ENCODE measurements around the gene TMC8. TPM values are rescaled to one million over a fixed set of nuclear protein-coding genes. Genes with fewer than 3 reads are reported as not detected.

Gene TMC8
- total RNA-seq, 1 experiment from 2014 or later = 4.6 TPM

DNA sequence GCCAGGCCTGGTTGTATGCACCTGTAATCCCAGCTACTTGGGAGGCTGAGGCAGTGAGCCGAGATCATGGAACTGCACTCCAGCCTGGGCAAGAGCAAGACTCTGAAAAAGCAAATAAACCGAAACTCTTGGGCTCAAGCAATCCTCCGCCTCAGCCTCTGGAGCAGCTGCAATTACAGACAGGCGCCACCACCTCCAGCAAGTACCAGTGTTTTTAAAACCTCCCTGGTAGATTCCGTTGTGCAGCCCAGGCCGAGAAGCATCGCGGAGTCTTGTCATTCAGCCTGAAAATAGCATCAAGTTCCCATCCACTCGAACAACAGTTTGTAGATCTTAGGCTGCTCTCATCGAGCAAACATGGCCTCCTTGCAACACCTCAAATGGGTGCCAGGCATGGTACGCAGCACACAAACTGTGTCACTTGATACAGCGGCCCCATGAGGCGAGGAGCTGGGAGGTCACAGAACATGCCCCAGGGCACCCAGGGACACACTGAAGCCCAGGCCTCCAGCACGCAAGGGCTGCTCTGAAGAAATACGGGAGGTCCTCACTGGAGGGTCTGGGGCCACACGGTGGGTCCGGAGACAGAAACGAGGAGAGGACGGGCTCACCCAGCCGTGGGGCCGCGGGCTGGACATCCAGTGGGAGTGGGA lies 20.1 kb upstream of the TMC8 start:
- ChIA-PET CTCF (interaction anchor here (0.6 kb wide), 1 partner anchor 38 kb away, joined by 3 read pairs; no protein-coding TSS in a partner anchor), POLR2A (ENCODE audit: unreplicated experiment) (no interaction called here)
- TF ChIP-seq EZH2 (IDR thresholded peaks at IDR 0.05; ENCODE audit: low read length, unreplicated experiment) (no peak), EZH2phosphoT487 (IDR thresholded peaks at IDR 0.05; ENCODE audit: borderline replicate concordance, low read length) (no peak)
- TF ChIP-seq, protein P1, sequence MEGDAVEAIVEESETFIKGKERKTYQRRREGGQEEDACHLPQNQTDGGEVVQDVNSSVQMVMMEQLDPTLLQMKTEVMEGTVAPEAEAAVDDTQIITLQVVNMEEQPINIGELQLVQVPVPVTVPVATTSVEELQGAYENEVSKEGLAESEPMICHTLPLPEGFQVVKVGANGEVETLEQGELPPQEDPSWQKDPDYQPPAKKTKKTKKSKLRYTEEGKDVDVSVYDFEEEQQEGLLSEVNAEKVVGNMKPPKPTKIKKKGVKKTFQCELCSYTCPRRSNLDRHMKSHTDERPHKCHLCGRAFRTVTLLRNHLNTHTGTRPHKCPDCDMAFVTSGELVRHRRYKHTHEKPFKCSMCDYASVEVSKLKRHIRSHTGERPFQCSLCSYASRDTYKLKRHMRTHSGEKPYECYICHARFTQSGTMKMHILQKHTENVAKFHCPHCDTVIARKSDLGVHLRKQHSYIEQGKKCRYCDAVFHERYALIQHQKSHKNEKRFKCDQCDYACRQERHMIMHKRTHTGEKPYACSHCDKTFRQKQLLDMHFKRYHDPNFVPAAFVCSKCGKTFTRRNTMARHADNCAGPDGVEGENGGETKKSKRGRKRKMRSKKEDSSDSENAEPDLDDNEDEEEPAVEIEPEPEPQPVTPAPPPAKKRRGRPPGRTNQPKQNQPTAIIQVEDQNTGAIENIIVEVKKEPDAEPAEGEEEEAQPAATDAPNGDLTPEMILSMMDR (conservative IDR thresholded peaks at IDR 0.05; ENCODE audit: low read depth, low read length) = no peak
- BruUV-seq (replicated peaks) = TSS peak; percentile 6
- intact Hi-C loops (cut with micrococcal nuclease) = no loop called here
- peaks cover 13% of the 10 kb centered on the region for H3K4me1 ChIP-seq (ENCODE audit: insufficient read depth, low read length)
- H2AFZ ChIP-seq (ENCODE audit: low read length) = no peak overlapping the region
- no peaks in the 10 kb centered on the region for H3K27me3 ChIP-seq (ENCODE audit: low read length)
- H3K9me2 ChIP-seq (replicated peaks; ENCODE audit: low read length) = no peaks in the 10 kb centered on the region
- no peaks in the 10 kb centered on the region for H4K20me1 ChIP-seq (ENCODE audit: low read length)
- DNase-seq (no peak), ATAC-seq (no peak)
- no peak overlapping the region for H3K9ac ChIP-seq (ENCODE audit: low read length)
- 0 out of 2 replicates have a peak, but pooled peaks cover 2% of the 10 kb centered on the region for H3K36me3 ChIP-seq (ENCODE audit: low read depth, low read length)
- H3K4me3 ChIP-seq (ENCODE audit: low read length) = no peak overlapping the region
- no peaks in the 10 kb centered on the region for H3K79me2 ChIP-seq (ENCODE audit: low read length)
- H3F3A ChIP-seq (ENCODE audit: low read length, unreplicated experiment) = no peaks in the 10 kb centered on the region
- H3K9me3 ChIP-seq (ENCODE audit: low read length) = no peaks in the 10 kb centered on the region
- no peak overlapping the region for H3K4me2 ChIP-seq (ENCODE audit: low read length)
- H3K27ac ChIP-seq (ENCODE audit: low read length) = no peak overlapping the region

DNA sequence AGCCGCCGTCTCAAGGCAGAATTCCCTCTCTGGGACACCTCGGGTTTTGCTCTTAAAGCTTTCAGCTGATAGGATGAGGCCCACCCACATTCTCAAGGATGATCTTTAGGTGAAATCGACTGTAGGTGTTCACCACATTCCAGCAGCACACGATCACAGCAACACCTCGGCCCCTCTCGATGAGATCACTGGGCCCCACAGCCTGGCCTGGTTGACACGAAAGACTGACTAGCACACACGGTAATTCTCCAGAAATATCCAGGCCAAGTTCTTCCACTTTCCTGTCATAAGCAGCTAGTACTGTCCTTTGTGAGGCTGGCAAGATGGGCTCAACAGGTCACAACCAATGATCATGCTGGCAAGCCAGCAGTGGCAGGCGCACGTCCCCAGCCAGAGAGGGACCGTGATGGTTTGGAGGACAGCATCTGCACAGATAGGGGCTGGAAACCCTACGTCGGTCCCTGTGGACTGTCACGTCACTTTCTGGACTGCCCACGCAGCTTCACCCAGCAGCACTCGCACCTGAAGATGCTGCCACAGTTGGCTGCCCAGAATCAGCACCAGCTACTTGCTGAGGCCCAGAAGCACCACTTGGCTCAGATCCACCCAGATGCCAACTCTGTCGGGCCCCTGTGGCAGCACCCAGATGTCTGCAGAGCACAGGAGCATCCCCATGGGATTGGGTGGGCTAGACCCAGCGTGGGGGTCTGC lies 19.4 kb upstream of the TMC8 start:
- no peak overlapping the region for H3K4me3 ChIP-seq (ENCODE audit: low read length)
- no peak overlapping the region for H3K4me2 ChIP-seq (ENCODE audit: low read length)
- H3F3A ChIP-seq (ENCODE audit: low read length, unreplicated experiment) = no peaks in the 10 kb centered on the region
- ChIA-PET POLR2A (ENCODE audit: unreplicated experiment) (no interaction called here), CTCF (interaction anchor here (0.6 kb wide), 1 partner anchor 37 kb away, joined by 3 read pairs; no protein-coding TSS in a partner anchor)
- no peaks in the 10 kb centered on the region for H4K20me1 ChIP-seq (ENCODE audit: low read length)
- intact Hi-C loops (cut with micrococcal nuclease) = no loop called here
- no peaks in the 10 kb centered on the region for H3K79me2 ChIP-seq (ENCODE audit: low read length)
- H2AFZ ChIP-seq (ENCODE audit: low read length) = no peak overlapping the region
- H3K9ac ChIP-seq (ENCODE audit: low read length) = no peak overlapping the region
- no peak for DNase-seq
- no TSS peak for BruUV-seq (replicated peaks)
- H3K9me2 ChIP-seq (replicated peaks; ENCODE audit: low read length) = no peaks in the 10 kb centered on the region
- peaks cover 10% of the 10 kb centered on the region for H3K4me1 ChIP-seq (ENCODE audit: insufficient read depth, low read length)
- H3K36me3 ChIP-seq (ENCODE audit: low read depth, low read length) = 0 out of 2 replicates have a peak, but pooled peaks cover 2% of the 10 kb centered on the region
- H3K27ac ChIP-seq (ENCODE audit: low read length) = no peak overlapping the region
- H3K27me3 ChIP-seq (ENCODE audit: low read length) = no peaks in the 10 kb centered on the region
- no peaks in the 10 kb centered on the region for H3K9me3 ChIP-seq (ENCODE audit: low read length)
- ATAC-seq = no peak
- TF ChIP-seq, protein P1 (conservative IDR thresholded peaks at IDR 0.05; ENCODE audit: low read depth, low read length) = no peak
- no peak for TF ChIP-seq EZH2 (IDR thresholded peaks at IDR 0.05; ENCODE audit: low read length, unreplicated experiment)
- no peak for TF ChIP-seq EZH2phosphoT487 (IDR thresholded peaks at IDR 0.05; ENCODE audit: borderline replicate concordance, low read length)

All from PC-3 (cell line).